MM.1S (cell line): Measurements from ENCODE around the gene APBB2.

Experiments
- DNase-seq: peaks from one replicate; pipeline ENCODE4 v3.0.0-alpha.2; 2015
- H2AFZ ChIP-seq: fragments of 300-600 bp; sonication (generic); 2 replicates; pipeline ENCODE4 v1.6.0; 2016; ENCODE audit warnings: antibody characterized with exemption, low read length
- H3F3A ChIP-seq: fragments of 300-600 bp; sonication (generic); 2 replicates; pipeline ENCODE4 v1.6.1; 2016; ENCODE audit warnings: mild to moderate bottlenecking, antibody characterized with exemption, low read length, moderate library complexity, mixed read lengths; ENCODE audit not compliant: insufficient read depth
- H3K27ac ChIP-seq: fragments of 300-600 bp; sonication (generic); 2 replicates; pipeline ENCODE4 v1.5.1; 2016; ENCODE audit warnings: mild to moderate bottlenecking, low read length
- H3K27me3 ChIP-seq: fragments of 300-600 bp; sonication (generic); replicated peaks from 2 replicates; pipeline ENCODE4 v1.6.0; 2016; ENCODE audit warnings: low read length; ENCODE audit not compliant: insufficient read depth
- H3K36me3 ChIP-seq: fragments of 300-600 bp; sonication (generic); replicated peaks from 2 replicates; pipeline ENCODE4 v1.6.1; 2016; ENCODE audit warnings: mild to moderate bottlenecking, low read length, mixed read lengths; ENCODE audit not compliant: insufficient read depth
- H3K4me1 ChIP-seq: fragments of 300-600 bp; sonication (generic); 2 replicates; pipeline ENCODE4 v1.6.1; 2016; ENCODE audit warnings: low read length, mixed read lengths
- H3K4me2 ChIP-seq: fragments of 300-600 bp; sonication (generic); 2 replicates; pipeline ENCODE4 v1.6.0; 2016; ENCODE audit warnings: low read depth, low read length
- H3K4me3 ChIP-seq: fragments of 300-600 bp; sonication (generic); 2 replicates; pipeline ENCODE4 v1.5.1; 2016; ENCODE audit warnings: low read length, mixed read lengths
- H3K79me2 ChIP-seq: fragments of 300-600 bp; sonication (generic); 2 replicates; pipeline ENCODE4 v1.6.1; 2016; ENCODE audit warnings: mixed run types, low read length, mixed read lengths
- H3K9ac ChIP-seq: fragments of 300-600 bp; sonication (generic); 2 replicates; pipeline ENCODE4 v1.6.1; 2016; ENCODE audit warnings: low read length, mixed read lengths
- H3K9me2 ChIP-seq: fragments of 300-600 bp; sonication (generic); replicated peaks from 2 replicates; pipeline ENCODE4 v1.6.1; 2016; ENCODE audit warnings: mild to moderate bottlenecking, low read length, mixed read lengths; ENCODE audit not compliant: insufficient read depth
- H3K9me3 ChIP-seq: fragments of 300-600 bp; sonication (generic); replicated peaks from 2 replicates; pipeline ENCODE4 v1.6.1; 2016; ENCODE audit warnings: mild to moderate bottlenecking, low read length, mixed read lengths; ENCODE audit not compliant: insufficient read depth
- H4K20me1 ChIP-seq: fragments of 300-600 bp; sonication (generic); 2 replicates; pipeline ENCODE4 v1.6.1; 2016; ENCODE audit warnings: mild to moderate bottlenecking, low read length, moderate library complexity, mixed read lengths; ENCODE audit not compliant: insufficient read depth
- EZH2 ChIP-seq: fragments of 300-600 bp; sonication (generic); optimal IDR thresholded peaks from 2 replicates; pipeline ENCODE3; 2017; ENCODE audit warnings: low read depth, mild to moderate bottlenecking, antibody characterized with exemption, low read length, mixed read lengths
- EZH2phosphoT487 ChIP-seq: fragments of 300-600 bp; sonication (generic); IDR thresholded peaks from 2 replicates; pipeline ENCODE4 v1.6.1; 2018; ENCODE audit warnings: antibody characterized with exemption, low read length
- TF ChIP-seq, protein P1 (sequence below): fragments of 300-600 bp; sonication (generic); IDR thresholded peaks from 2 replicates; pipeline ENCODE4 v1.5.1; 2016; ENCODE audit warnings: antibody characterized with exemption, low read length, mixed read lengths

APBB2 gene

GRCh38 chr4:40912460-40913184 is 301.7 kb downstream of the APBB2 start:
- no peak for DNase-seq
- no peaks in the 10 kb centered on the region for H3K4me1 ChIP-seq

DNA sequence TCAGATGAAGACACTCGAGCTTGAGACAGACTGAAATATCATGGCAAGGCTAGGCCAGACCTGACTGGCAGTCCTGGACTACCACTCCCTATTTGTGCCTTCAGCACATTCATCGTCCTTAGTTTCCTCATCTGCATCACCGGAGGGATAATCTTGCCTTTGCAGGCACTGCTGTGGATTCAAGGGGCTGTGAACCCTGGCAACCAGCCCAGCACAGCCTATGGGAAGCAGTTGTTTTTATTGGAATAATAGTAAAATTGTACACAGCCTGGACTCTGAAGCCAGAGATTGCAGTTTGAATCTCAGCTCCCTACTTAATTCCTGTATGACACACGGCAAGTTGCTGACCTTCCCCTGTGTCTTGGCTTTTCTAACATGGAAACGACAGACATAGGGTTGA is 303.6 kb downstream of the APBB2 start:
- Histone ChIP-seq H3K27me3 (no peaks in the 10 kb centered on the region), H3K4me3 (no peak overlapping the region), H3K9me2 (no peaks in the 10 kb centered on the region), H3K36me3 (no peaks in the 10 kb centered on the region), H3K9ac (no peak overlapping the region), H3K4me1 (no peaks in the 10 kb centered on the region), H3K4me2 (no peak overlapping the region), H3K9me3 (no peaks in the 10 kb centered on the region), H4K20me1 (no peaks in the 10 kb centered on the region), H3K79me2 (no peaks in the 10 kb centered on the region), H3F3A (no peaks in the 10 kb centered on the region), H3K27ac (no peak overlapping the region), H2AFZ (no peak overlapping the region)
- no peak for DNase-seq
- TF ChIP-seq EZH2phosphoT487: no peak
- no peak for TF ChIP-seq EZH2
- TF ChIP-seq, protein P1, sequence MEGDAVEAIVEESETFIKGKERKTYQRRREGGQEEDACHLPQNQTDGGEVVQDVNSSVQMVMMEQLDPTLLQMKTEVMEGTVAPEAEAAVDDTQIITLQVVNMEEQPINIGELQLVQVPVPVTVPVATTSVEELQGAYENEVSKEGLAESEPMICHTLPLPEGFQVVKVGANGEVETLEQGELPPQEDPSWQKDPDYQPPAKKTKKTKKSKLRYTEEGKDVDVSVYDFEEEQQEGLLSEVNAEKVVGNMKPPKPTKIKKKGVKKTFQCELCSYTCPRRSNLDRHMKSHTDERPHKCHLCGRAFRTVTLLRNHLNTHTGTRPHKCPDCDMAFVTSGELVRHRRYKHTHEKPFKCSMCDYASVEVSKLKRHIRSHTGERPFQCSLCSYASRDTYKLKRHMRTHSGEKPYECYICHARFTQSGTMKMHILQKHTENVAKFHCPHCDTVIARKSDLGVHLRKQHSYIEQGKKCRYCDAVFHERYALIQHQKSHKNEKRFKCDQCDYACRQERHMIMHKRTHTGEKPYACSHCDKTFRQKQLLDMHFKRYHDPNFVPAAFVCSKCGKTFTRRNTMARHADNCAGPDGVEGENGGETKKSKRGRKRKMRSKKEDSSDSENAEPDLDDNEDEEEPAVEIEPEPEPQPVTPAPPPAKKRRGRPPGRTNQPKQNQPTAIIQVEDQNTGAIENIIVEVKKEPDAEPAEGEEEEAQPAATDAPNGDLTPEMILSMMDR: no peak

More at GRCh38 chr4:40912460-40913184, 301.7 kb downstream of the APBB2 start:
- no peak overlapping the region for H2AFZ ChIP-seq
- no peaks in the 10 kb centered on the region for H3K79me2 ChIP-seq
- TF ChIP-seq EZH2phosphoT487 (no peak), EZH2 (no peak)
- TF ChIP-seq, protein P1: no peak
- no peaks in the 10 kb centered on the region for H3K27me3 ChIP-seq
- no peak overlapping the region for H3K9ac ChIP-seq
- no peaks in the 10 kb centered on the region for H4K20me1 ChIP-seq
- no peaks in the 10 kb centered on the region for H3K9me2 ChIP-seq
- no peak overlapping the region for H3K4me2 ChIP-seq
- no peaks in the 10 kb centered on the region for H3K36me3 ChIP-seq
- H3K9me3 ChIP-seq: no peaks in the 10 kb centered on the region
- H3F3A ChIP-seq: no peaks in the 10 kb centered on the region
- no peak overlapping the region for H3K4me3 ChIP-seq
- no peak overlapping the region for H3K27ac ChIP-seq

DNA sequence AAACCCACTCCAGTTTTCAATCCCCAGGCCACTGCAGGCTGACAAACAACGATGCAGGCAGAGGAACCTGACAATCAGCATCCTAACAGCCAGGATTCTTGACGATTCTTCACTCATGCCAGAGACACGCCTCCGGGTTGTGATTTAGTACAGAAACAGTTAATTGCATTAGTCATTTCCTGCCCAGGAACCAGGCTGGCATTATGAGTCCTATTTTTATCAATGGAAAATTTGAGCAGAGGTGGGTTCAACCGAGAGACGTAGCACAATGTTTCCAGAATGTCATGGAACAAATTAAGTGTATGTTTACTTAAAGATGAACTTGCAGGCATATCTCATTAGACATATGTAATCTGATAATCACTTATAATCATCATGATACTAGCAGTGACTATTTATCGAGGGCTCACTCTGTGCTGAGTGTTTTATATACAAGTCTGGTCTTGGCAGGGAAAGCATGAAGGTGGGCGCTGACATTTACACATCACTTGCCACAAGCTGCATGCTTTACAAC is 304.9 kb downstream of the APBB2 start:
- Histone ChIP-seq H3F3A (no peaks in the 10 kb centered on the region), H4K20me1 (no peaks in the 10 kb centered on the region), H3K9me2 (no peaks in the 10 kb centered on the region), H3K9me3 (no peaks in the 10 kb centered on the region), H3K9ac (no peak overlapping the region), H3K36me3 (no peaks in the 10 kb centered on the region), H3K27me3 (no peaks in the 10 kb centered on the region), H3K4me1 (no peaks in the 10 kb centered on the region), H3K27ac (no peak overlapping the region), H3K79me2 (no peaks in the 10 kb centered on the region), H3K4me2 (no peak overlapping the region), H3K4me3 (no peak overlapping the region), H2AFZ (no peak overlapping the region)
- DNase-seq: no peak
- TF ChIP-seq, protein P1: no peak
- TF ChIP-seq EZH2phosphoT487 (no peak), EZH2 (no peak)
